Measurements from ENCODE around the gene GUCY1A1.

GUCY1A1 gene

GRCh38 chr4:155781249-155781831, 114.7 kb downstream of the GUCY1A1 start:
- no peak for DNase-seq
